Measurements from ENCODE around the gene HRC.
A peak's percentile ranks its signal among the peaks of the same experiment; 100 is the strongest.
"Not testable (repeated sequence)": the region's sequence is repeated elsewhere in the genome, so short reads cannot be mapped to it uniquely, and the experiment has no call there.

The HRC gene

DNA sequence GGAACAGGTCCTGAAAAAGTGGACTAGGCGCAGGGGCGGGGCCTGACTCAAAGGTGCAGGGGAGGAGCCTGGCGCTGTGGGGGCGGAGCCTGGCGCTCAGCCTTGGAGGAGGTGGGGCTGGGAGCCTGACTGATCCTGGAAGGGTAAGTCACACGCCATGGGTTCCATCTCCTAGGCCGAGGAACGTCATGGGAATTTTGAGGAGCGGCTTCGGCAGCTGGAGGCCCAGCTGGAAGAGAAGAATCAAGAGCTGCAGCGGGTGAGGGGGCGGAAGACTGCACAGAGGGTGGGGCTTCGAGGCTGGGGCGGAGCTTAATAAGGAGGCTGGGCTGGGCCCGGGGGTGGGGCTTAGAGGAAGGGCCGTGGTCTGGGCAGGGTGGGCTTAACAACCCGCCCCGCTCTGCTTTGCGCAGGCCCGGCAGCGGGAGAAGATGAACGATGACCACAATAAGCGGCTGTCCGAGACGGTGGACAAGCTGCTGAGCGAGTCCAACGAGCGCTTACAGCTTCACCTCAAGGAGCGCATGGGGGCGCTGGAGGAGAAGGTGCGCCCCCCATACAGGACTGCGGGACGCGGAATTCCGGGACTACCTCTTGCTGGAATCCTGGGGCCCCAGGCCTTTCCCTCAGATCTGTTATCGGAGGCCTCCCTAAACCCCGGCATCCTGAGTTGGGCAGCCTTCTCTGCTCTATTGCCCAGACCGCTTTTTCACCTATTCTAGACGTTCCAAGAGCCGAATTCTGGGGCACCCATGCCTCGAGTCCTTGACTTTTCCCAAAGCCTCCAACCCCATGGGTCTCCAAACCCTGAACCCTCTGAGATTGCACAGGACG lies 21.4 kb downstream of the HRC start:
- DNase-seq (ENCODE audit: low spot score), result peak; percentile 81

DNA sequence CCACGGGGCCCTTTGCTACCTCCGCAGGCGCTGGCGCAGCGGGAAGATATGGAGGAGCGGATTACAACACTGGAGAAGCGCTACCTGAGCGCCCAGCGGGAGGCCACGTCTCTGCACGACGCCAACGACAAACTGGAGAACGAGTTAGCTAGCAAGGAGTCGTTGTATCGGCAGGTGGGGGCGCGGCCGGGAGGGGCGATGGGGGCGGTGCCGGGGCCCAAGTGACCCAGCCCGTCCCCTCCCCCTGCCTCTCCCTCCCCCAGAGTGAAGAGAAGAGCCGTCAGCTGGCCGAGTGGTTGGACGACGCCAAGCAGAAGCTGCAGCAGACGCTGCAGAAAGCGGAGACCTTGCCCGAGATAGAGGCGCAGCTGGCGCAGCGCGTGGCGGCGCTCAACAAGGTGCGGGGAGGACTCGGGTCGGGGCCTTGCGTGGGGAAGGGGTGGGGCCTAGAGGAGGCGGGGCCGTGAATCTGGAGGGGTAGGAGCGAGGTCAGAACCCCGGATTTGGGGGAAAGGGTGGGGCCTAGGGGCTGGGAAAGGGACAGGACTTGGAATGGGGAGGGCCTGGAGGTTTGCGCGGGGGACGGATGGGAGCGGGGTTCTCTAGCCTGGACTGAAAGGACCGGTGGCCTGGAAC lies 22.1 kb downstream of the HRC start:
- peak; percentile 64 for DNase-seq (ENCODE audit: low spot score)

DNA sequence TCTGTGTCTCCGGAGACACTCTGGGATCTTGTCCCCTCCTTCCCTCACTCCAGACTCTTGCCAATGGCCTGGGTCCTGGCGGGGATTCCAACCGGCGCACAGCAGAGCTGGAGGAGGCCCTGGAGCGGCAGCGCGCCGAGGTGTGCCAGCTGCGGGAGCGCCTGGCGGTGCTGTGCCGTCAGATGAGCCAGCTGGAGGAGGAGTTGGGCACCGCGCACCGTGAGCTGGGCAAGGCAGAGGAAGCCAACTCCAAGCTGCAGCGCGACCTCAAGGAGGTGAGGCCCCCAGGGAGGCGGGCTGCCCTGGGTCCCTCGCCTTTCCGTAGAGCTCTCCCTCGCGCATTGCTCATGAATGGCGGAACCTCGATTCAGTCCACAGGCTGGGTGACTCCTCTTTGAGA lies 24.9 kb downstream of the HRC start:
- no peak for DNase-seq (ENCODE audit: low spot score)

DNA sequence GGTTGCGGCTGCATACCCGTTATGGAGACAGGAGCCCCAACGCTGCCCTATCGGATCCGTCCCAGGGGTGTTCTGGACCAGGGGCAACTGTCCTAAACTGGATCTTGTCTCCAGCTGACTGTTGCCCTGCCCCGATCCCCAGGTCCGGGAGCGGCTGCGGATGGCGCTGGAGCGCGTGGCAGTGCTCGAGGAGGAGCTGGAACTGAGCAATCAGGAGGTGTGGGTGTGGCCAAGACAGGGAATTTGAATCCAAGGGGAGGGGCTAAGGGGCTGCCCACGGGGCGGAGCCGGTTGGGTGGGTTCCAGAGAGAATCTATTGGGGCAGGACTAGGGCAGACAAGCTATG lies 26.0 kb downstream of the HRC start:
- DNase-seq (ENCODE audit: low spot score), result no peak

DNA sequence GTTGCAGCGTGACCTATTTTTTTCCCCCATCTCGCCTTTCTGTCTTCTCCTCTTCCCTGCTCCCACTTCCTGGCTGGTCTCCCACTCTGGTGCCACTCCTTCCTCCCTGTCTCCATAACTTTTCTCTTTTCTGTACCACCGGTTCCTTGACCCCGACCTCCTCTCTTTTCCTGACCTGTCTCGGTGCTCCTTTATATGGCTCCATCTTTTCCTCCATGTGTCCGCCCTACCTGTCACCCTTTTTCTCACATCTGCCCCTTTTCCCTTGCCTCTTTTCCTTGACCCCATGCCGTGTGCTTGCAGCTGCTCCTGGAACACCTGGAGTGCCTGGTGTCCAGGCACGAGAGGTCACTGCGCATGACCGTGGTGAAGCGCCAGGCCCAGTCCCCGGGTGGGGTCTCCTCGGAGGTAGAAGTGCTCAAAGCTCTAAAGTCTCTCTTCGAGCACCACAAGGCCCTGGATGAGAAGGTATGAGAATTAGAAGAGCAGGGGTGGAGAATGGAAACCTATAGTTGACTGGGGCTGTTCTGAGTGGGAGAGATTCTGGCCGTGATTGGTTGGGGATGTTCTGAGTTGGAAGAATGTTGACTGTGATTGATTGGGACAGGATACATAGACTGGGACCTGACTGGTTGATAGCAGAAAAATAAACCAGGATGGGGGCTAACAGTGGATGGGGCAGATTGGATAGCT lies 26.5 kb downstream of the HRC start:
- no peak for DNase-seq (ENCODE audit: low spot score)

DNA sequence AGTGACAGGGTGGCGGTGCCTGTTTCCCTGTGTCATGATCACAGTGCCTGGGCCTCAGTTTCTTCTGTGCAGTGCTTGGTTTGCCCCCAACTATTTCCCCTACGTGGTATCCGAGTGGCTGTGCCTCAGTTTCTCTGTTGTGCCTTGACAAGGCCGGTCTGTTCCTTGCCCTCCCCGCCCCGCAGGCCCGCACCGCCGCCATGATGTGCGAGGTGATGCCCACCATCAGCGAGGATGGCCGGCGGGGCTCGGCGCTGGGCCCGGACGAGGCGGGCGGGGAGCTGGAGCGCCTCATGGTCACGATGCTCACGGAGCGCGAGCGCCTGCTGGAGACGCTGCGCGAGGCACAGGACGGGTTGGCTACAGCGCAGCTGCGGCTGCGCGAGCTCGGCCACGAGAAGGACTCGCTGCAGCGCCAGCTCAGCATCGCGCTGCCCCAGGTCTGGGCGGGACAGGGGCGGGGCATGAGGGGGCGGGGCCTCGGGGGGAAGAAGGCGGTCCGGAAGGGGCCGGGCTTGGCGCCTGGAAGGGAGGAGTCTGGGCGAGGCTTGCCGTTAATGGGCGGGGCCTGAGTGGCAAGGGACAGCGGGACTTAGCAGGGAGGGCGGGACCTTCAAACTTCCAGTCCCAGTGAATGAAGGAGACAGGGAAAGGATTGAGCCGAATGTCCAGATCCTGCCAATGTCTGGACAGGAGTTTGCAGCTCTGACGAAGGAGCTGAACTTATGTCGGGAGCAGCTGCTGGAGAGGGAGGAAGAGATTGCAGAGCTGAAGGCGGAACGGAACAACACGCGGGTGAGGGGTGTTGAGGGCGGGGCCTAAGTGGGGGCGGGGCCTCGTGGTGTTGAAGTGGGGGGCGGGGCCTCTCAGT lies 27.3 kb downstream of the HRC start:
- DNase-seq (ENCODE audit: low spot score), result peak; percentile 98

DNA sequence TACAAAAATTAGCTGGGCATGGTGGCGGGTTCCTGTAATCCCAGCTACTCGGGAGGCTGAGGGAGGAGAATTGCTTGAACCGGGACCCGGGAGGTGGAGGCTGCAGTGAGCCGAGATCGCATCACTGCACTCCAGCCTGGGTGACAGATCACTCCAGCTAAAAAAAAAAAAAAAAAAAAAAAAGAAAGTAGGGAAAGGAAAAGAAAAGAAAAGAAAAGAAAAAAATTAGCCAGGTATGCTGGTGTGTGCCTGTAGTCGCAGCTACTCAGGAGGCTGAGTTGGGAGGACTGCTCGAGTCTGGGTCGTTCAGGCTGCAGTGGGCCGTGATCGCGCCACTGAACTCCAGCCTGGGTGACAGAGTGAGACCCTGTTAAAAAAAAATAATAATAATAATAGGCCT lies 28.0 kb downstream of the HRC start:
- DNase-seq (ENCODE audit: low spot score), result not testable (repeated sequence)

DNA sequence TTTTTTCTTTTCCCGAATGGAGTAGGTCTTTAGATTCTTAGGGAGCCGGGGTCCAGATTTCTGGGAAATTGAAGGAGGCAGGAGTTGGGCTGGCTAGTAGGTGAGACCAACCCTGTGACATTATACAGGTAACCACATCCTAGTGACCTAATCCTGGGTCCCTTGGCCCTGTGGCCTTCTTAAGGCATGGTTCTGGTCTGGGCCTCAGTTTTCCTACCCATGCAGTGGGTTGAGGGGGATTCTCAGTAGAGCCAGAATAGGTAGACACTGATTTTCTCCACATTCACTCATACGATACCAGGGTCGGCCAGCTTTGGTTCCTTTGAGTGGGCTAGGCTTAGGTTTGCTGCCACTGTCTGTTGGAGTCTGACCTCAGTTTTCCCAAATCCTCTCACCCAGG lies 28.6 kb downstream of the HRC start:
- DNase-seq (ENCODE audit: low spot score), result no peak

DNA sequence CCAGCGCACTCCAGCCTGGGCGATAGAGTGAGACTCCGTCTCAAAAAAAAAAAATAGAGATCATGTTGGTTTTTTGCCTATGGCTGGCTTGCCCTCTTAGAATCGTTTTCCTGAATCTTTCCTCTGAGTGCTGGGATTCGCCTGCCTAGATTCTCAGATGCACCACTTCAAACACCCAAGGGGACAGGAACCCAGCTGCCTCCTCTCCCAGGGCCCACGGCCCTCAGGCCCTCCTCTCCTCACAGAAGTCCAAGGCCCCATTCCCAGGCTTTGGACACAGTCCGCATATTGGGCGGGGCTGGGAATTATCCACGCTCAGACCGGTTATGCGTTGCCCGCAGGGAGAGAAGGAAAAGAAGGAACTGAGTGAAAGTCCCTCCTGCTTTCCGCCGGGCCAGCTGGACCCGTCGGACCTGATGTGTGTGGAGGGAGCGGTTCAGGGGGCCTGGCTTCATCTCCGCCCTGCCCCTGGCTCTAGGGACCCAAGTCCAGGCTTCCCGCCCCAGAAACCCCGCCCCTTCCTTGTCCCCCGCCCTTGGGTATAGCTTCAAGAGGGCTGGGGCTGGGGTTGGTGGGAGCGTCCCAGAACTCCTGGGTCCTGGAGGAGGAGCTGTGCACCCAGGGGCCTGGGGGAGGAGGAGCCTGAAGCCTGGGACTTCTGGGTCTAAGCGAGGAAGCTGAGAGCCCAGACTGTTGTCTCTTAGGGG lies 30.0 kb downstream of the HRC start:
- DNase-seq (ENCODE audit: low spot score), result no peak

DNA sequence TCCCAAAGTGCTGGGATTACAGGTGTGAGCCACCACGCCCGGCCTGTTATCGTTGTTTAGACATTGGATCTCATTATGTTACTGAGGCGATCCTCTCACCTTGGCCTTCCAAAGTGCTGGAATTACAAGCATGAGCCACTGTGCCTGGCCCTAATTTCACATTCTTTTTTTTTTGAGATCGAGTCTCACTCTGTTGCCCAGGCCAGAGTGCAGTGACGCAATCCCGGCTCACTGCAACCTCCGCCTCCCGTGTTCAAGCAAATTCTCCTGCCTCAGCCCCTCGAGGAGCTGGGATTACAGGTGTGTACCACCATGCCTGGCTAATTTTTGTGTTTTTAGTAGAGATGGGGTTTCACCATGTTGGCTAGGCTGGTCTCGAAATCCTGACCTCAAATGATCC lies 31.9 kb downstream of the HRC start:
- not testable (repeated sequence) for DNase-seq (ENCODE audit: low spot score)

DNA sequence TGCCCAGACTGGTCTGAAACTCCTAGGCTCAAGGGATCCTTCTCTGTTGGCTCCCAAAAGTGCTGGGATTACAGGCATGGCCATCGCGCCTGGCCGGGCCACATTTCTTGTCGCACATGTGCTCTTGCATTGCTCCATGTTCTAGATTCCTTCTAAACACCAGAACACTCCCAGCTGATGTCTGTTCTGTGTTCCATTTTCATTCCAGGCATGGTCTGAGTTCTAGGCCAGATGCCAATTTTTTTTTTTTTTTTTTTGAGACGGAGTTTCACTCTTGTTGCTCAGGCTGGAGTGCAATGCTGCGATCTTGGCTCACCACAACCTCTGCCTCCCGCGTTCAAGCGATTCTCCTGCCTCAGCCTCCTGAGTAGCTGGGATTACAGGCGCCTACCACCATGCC lies 33.4 kb downstream of the HRC start:
- not testable (repeated sequence) for DNase-seq (ENCODE audit: low spot score)

DNA sequence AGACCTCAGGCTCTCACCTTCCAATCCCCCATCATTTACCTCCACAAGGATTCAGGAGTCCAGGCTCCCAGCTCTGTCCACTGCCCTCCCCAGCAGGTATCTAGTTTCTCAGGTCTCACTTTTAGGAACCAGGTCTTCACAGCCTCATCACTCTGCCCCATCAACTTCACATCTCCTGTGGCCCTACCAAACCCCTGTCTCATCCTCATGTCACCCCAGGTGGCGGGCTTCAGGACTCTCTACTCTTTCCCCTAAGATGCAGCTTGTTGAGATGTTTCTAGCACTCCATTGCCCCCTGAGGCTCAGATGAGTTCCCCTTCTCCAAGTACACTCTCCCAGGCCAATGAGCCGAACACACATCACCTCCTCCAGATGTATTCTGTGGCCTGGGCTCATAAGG lies 34.3 kb downstream of the HRC start:
- no peak for DNase-seq (ENCODE audit: low spot score)

DNA sequence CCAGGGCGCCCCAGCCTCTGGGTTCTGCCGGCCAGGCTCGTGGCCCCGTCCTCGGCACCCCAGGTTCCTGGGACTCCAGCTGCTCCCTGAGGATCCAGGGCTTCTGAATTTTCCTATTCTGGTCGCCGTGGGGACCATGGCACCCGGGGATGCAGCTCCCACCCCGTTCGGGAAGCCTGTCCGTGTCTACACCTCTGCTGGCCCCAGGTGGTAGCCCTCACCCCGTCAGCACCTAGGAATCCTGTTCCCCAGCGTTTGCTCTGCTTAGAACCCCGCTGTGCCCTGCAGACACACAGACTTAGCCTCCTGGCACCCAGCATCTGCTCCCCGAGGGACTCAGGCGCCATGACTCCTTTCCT lies 34.9 kb downstream of the HRC start:
- no peak for DNase-seq (ENCODE audit: low spot score)

DNA sequence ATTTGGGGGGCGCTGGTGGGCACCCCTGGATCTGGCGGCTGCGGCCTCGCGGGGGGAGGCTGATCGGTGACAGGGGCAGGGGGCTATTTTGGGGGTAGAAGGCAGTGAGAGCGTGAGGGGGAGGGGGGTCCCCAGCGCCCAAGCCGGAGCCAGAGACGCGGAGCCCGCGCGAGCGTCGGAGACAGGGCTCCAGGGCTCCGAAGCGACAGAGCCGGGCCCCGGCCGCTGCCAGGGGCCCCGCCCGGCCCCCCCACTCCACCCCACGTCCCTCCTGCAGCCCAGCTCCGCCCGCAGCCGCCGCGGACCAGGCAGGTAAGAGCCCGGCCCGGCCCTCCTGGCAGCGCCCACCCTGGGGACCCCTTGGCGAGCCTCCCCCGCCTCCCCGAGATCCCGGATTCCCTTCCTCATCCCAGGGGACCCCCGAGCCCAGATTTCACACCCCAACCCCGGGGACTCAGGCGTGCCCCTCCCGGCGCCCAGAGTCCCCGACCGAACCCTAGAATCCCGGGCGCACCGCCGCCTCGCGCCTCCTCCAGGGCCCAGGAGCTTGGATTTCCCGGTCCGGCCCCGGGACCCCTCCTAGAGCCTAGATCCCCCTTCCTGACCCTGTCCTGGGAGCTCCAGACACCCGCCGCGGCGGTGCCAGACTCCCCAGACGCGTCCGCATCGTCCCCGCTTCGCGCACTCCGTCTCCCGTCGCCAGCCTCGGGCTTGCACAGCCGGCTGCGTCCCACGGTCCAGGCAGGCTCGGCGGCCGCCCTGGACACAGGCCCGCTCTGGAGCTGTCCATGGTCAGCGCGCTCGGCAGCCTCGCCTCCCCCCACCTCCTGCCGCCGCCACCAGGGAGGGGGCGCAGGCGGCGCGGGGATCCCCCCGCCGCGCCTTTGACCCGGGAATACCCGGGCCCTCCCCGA lies 35.5 kb downstream of the HRC start, which contains the start of gene PPFIA3:
PPFIA3 (plus strand) TSS at position 134 of the 914 bp plus-strand sequence. CDS start 8,330 bp downstream, outside the sequence.
- peak; percentile 83 for DNase-seq (ENCODE audit: low spot score)

DNA sequence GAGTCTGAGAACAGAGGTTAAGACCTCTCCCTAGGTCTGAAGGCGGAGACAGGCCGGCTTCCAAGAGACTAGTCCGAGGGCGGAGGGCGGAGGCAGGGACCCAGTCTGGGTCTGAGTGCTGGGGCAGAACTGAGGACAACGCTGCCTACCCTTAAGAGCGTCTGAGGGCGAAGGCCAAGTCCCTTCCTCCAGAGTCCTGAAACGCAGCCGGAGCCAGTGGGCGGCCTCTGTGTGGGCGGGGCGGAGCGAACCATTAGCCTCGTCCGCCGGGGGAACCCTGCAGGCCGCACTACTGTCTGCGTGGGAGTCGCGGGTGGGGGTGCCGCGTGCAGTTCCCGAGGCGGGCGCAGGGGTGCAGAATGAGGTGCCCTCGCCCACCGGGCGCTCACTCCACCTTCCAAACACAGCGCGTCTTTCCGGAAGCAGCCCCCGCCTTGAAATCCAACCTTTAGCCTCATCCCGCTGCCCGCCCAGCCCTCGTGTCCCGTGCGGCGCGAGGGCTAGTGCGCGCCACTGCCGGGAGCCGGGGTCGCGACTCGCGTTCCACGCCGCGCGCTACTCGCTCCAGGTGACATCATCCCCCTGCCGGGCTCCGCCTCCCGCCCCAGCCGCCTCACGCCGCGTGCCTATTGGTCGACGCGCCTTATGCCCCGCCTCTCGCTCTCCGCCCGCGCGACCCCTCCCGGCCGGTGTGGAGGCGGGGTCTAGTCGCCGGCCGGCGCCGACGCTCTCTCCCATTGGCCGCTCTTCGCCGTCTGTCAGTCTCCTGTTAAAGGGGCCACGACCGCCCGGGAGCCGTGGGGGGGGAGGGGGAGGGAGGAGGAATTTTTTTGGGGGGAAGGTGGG lies 36.4 kb downstream of the HRC start, which contains the start of gene C19orf73:
C19orf73 (minus strand) TSS at position 579 of the 846 bp plus-strand sequence; CDS start at position 458, 121 bp downstream.
- peak; percentile 95 for DNase-seq (ENCODE audit: low spot score)

DNA sequence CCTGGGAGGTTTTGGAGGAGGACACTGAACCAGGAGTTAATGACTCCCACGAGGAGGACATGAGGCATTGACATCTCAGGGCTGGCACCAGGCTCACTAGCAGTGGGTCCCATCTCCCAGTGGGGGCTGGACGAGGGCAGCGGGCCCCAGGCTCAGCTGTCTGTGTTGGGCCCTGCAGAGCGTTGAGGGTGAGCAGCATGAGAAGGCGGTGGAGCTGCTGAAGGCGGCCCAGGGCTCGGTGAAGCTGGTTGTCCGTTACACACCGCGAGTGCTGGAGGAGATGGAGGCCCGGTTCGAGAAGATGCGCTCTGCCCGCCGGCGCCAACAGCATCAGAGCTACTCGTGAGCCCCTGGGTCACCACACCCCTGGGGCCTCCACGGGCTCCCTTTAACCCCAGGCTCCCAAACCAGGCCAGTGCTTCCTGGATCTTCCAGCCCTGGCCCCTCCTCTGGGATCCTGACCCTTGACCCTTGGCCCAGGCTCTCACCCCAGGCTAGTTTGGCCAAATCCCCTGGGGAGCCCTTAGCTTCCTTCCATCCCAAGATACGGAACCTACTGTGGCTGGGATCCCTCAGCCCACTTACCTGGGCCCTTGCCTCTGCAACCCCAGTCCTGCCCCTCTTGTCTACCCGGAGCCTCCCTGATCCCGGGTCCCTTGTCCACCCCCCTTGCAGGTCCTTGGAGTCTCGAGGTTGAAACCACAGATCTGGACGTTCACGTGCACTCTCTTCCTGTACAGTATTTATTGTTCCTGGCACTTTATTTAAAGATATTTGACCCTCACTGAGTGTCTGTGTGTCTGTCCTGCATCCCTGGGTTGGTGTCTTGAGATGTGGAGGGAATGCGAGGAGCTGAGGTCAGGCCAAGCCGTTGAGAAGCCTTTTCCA lies 37.3 kb downstream of the HRC start:
- DNase-seq (ENCODE audit: low spot score), result no peak

DNA sequence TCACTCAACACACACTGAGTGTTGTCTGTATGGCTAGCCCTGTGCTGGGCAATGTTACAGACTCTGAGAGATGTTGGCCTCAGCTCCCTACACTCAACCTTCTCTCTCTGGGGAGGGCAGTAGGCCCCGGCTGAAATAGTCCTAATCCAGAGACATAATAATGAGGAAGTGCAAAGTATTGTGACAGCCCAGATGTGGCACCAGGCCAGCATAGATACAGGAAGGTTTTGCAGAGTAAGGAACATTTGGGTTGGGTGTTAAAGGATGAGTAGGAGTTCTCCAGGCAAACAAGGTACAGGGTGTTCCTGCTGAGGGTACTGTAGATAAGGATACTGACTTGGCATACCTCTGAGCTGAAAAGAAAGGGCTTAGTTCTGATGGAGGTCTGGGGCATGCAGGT lies 38.7 kb downstream of the HRC start:
- DNase-seq (ENCODE audit: low spot score), result no peak
